DOHH2 (cell line): ENCODE data around the gene GALNS.

ENCODE experiments used
- CTCF ChIP-seq: fragments of 200-600 bp; sonication (generic); IDR thresholded peaks from one replicate; pipeline ENCODE4 v1.5.1; 2014; ENCODE audit warnings: antibody characterized with exemption, mild to moderate bottlenecking, low read depth, low read length; ENCODE audit not compliant: poor library complexity, severe bottlenecking
- EZH2phosphoT487 ChIP-seq: fragments of 200-600 bp; sonication (generic); IDR thresholded peaks from 2 replicates; pipeline ENCODE4 v1.6.1; 2017; ENCODE audit warnings: borderline replicate concordance, mild to moderate bottlenecking, antibody characterized with exemption, low read length, moderate library complexity, mixed read lengths

GRCh38 chr16:88806491-88807111 lies 50.1 kb downstream of the GALNS start:
- TF ChIP-seq CTCF (no peak), EZH2phosphoT487 (no peak)
